Brain microvascular endothelial cell (primary cell): ENCODE measurements around the gene PHOSPHO1.
A peak's percentile ranks its signal among the peaks of the same experiment; 100 is the strongest.

Experiments used
- DNase-seq: peaks from one replicate; pipeline ENCODE4 v3.0.0-alpha.2; 2020
- H3K27ac ChIP-seq: fragments of 250-450 bp; sonication (Bioruptor Pico); 2 replicates; pipeline ENCODE4 v1.5.1; 2020; ENCODE audit warnings: mild to moderate bottlenecking, moderate library complexity
- H3K27me3 ChIP-seq: fragments of 250-450 bp; sonication (Bioruptor Pico); replicated peaks from 2 replicates; pipeline ENCODE4 v1.5.1; 2020; ENCODE audit warnings: mild to moderate bottlenecking
- H3K36me3 ChIP-seq: fragments of 250-450 bp; sonication (Bioruptor Pico); replicated peaks from 2 replicates; pipeline ENCODE4 v1.5.1; 2020; ENCODE audit warnings: mild to moderate bottlenecking
- H3K4me3 ChIP-seq: 2 replicates; pipeline ENCODE4 v1.5.1; 2011; ENCODE audit warnings: low read depth, mild to moderate bottlenecking, control low read depth, low read length, moderate library complexity
- in situ Hi-C: cut with HindIII; loops from 2 replicates; pipeline ENCODE4 v1.10.0; 2017; ENCODE audit warnings: low sequenced_read_pairs, low pct_ligation_motif_present
- TF ChIP-seq, protein P1 (sequence below): IDR thresholded peaks from 2 replicates; pipeline ENCODE4 v1.5.1; 2011; ENCODE audit warnings: low read depth, mild to moderate bottlenecking, moderate library complexity, low read length, control low read depth, inconsistent platforms; ENCODE audit errors: missing control alignments

PHOSPHO1 gene

DNA sequence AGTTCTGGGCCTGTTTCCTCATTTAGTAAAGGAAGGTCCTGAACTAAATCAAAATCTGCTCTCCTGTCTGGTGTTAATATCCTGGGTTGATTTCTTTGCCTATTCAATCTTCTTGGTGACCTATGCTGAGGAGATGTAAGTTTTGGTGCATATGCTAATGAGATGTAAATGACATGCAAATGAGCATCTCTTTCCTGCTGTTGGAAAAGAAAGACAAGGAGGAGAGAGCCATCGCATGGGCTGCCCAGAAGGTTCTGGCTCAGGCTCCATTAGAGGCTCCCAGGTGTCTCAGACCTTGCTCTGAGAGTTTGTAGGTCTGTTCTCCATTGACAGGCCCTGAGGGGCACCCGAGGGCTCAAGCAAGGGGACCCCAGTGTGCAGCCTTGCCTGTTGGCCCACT lies 16.7 kb downstream of the PHOSPHO1 start:
- in situ Hi-C loops, result no loop called here
- TF ChIP-seq, protein P1, sequence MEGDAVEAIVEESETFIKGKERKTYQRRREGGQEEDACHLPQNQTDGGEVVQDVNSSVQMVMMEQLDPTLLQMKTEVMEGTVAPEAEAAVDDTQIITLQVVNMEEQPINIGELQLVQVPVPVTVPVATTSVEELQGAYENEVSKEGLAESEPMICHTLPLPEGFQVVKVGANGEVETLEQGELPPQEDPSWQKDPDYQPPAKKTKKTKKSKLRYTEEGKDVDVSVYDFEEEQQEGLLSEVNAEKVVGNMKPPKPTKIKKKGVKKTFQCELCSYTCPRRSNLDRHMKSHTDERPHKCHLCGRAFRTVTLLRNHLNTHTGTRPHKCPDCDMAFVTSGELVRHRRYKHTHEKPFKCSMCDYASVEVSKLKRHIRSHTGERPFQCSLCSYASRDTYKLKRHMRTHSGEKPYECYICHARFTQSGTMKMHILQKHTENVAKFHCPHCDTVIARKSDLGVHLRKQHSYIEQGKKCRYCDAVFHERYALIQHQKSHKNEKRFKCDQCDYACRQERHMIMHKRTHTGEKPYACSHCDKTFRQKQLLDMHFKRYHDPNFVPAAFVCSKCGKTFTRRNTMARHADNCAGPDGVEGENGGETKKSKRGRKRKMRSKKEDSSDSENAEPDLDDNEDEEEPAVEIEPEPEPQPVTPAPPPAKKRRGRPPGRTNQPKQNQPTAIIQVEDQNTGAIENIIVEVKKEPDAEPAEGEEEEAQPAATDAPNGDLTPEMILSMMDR, result no peak
- no peaks in the 10 kb centered on the region for H3K36me3 ChIP-seq
- no peak overlapping the region for H3K27ac ChIP-seq
- no peak for DNase-seq
- H3K27me3 ChIP-seq, result no peaks in the 10 kb centered on the region
- no peak overlapping the region for H3K4me3 ChIP-seq

DNA sequence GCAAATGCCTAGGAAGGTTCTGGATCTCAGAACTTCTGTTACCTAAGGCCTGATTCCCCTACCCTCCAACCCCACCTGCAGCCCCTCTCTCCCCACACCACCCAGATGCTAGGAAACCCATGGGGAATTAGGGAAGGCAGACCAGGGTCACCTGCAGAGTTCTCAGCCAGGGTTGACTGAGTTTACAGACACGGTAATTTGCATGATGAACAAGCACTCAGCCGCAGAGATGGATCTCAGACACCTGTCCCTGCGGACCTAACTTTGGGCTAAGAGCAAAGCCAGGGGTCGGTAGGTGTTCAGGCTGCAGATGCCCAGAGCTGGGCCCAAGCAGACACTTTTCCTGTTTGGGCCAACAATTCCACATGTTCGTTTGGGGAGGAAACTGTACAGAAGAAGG lies 17.2 kb downstream of the PHOSPHO1 start:
- DNase-seq, result no peak
- TF ChIP-seq, protein P1, result no peak
- no peak overlapping the region for H3K4me3 ChIP-seq
- no peaks in the 10 kb centered on the region for H3K36me3 ChIP-seq
- H3K27ac ChIP-seq, result no peak overlapping the region
- H3K27me3 ChIP-seq, result no peaks in the 10 kb centered on the region
- in situ Hi-C loops, result no loop called here

DNA sequence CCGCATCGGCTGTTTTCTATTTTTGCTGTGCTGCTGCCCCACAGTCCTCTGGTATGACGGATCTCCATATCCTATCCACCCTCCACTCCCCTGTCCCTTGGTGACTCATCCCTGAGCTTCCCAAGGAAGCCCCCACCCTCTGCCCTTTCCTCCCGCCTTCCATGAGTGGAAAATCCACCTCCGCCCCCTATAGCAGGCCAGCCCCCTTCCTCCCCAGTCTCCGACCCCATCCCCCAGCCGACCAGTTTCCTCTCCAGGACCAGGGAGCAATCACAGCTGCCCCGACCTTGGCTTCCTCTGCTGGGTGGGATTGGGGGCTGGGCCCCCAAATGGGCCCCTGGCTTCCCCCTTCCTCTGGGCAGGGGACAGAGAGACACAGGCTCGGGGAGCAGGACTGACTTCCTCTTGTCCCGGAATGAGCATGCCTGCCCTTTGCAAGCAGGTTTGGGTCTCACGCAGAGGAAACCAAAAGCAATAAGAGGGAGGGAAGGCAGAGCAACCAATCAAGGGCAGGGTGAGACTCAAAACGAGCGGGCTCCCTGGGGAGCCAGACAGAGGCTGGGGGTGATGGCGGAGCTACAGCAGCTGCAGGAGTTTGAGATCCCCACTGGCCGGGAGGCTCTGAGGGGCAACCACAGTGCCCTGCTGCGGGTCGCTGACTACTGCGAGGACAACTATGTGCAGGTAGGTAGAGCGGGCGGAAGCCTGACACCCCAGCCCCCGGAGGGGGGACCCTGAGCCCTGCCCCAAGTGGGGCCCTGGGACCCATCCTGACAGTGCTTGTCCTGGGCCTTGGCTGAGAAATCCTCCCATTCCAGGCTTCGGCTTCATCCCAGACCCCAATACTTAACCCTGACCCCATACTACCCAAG lies 20.2 kb downstream of the PHOSPHO1 start, which contains the start of the genes ABI3 and GNGT2:
TSS of gene ABI3 (plus strand) at position 550 of the 872 bp plus-strand sequence. CDS start at position 568, 18 bp downstream.
TSS of gene GNGT2 (minus strand) at position 417 of the 872 bp plus-strand sequence. CDS start 3,152 bp downstream, outside the sequence.
- Histone ChIP-seq H3K27me3 (no peaks in the 10 kb centered on the region), H3K4me3 (peak within 1 kb of the TSS; percentile 36), H3K36me3 (no peaks in the 10 kb centered on the region), H3K27ac (no peak within 1 kb of the TSS)
- in situ Hi-C loops, result no loop called here
- TF ChIP-seq, protein P1, result no peak
- peak; percentile 26 for DNase-seq

DNA sequence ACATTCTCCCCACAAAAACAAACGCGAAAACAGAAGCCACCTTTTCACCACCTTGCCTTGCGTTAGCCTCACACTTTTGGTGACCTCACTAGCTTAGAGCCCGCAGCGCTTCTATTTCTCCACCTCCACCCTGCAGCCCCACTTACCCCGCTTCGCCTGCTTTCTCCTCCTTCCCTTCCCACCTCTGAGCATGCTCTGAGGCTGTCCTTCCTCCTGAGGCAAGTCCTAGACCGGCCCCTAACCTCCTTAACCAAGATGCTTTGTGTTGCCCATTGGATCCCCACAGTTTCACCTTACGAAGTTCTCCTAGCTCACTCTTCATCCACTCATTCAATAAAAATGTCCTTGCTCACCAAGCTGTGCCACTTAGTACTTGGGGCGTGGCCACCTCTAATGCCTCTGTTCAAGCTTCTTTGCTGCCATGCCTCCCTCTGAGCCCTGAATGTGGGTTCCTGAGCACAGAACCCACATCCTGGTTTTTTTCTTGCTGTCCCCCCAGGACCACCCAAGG lies 21.5 kb downstream of the PHOSPHO1 start:
- no peaks in the 10 kb centered on the region for H3K36me3 ChIP-seq
- TF ChIP-seq, protein P1, result no peak
- no peak overlapping the region for H3K27ac ChIP-seq
- no peaks in the 10 kb centered on the region for H3K27me3 ChIP-seq
- in situ Hi-C loops, result no loop called here
- DNase-seq, result no peak
- no peak overlapping the region for H3K4me3 ChIP-seq

DNA sequence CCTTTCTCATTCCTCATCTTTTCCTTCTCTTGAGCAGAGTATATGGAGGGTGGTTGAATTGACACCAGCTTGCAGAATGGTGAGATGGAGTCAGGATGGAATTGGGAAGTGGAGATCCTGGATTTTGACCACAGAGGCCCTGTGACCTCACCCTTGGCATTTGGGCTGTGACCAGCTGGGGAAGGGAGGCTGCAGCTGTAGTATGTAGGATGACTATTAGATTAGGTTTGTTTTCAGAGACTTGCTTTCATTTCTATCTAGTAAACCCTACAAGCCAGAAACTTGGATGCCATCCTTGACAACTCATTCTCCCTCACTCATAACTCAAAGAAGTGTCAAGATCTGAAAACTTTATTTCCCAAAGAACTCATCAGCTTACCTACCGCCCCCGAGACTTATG lies 26.1 kb downstream of the PHOSPHO1 start:
- Histone ChIP-seq H3K4me3 (no peak overlapping the region), H3K27me3 (no peaks in the 10 kb centered on the region), H3K27ac (no peak overlapping the region), H3K36me3 (no peaks in the 10 kb centered on the region)
- in situ Hi-C loops, result no loop called here
- TF ChIP-seq, protein P1, result no peak
- DNase-seq, result no peak

DNA sequence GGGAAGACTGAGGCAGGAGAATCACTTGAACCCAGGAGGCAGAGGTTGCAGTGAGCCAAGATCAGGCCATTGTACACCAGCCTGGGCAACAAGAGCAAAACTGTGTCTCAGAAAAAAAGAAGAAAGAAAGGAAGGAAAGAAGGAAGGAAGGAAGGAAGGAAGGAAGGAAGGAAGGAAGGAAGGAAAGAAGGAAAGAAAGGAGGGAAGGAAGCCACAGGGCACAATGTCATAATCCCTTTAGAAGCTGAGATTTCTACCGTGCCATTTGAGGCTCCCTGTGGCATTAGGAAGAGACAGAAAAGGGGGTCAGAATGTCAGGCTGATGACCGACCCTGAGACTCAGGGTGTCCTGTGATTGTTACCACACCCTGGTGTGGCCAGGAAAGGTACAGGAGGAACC lies 26.8 kb downstream of the PHOSPHO1 start:
- Histone ChIP-seq H3K27ac (no peak overlapping the region), H3K4me3 (no peak overlapping the region), H3K27me3 (no peaks in the 10 kb centered on the region), H3K36me3 (no peaks in the 10 kb centered on the region)
- DNase-seq, result no peak
- TF ChIP-seq, protein P1, result no peak
- in situ Hi-C loops, result no loop called here
